GM12873 (cell line): ENCODE measurements around the gene OBSCN.

Experiments used
- CTCF ChIP-seq: IDR thresholded peaks from 2 replicates; pipeline ENCODE4 v1.5.1; 2012; ENCODE audit warnings: low read depth, mild to moderate bottlenecking, moderate library complexity, low read length, control low read depth; ENCODE audit not compliant: insufficient read depth; ENCODE audit errors: missing control alignments

OBSCN gene

GRCh38 chr1:228392111-228392936 lies 184.5 kb downstream of the OBSCN start:
- no peak for TF ChIP-seq CTCF

- TF ChIP-seq CTCF: no peak
Observed at GRCh38 chr1:228393268-228393701, 185.4 kb downstream of the OBSCN start.

GRCh38 chr1:228393811-228394570 lies 186.1 kb downstream of the OBSCN start:
- TF ChIP-seq CTCF: no peak

GRCh38 chr1:228394571-228395394 lies 186.9 kb downstream of the OBSCN start:
- no peak for TF ChIP-seq CTCF

GRCh38 chr1:228396770-228397662 lies 189.2 kb downstream of the OBSCN start:
- no peak for TF ChIP-seq CTCF

GRCh38 chr1:228397966-228398365 lies 190.1 kb downstream of the OBSCN start:
- no peak for TF ChIP-seq CTCF
